AG04449 (cell line): ENCODE measurements around the gene RAB36.

Experiments
- CTCF ChIA-PET: fragments of 350-600 bp; formaldehyde crosslinking; extraction: SDS; loops from one replicate; lab custom pipeline; 2021; ENCODE audit warnings: antibody characterized with exemption; lab: Yijun Ruan, JAX
- POLR2A ChIA-PET: fragments of 400-600, 350-600 bp; formaldehyde crosslinking; extraction: SDS; loops from one replicate; lab custom pipeline; 2020; ENCODE audit warnings: antibody characterized with exemption, inconsistent platforms; lab: Yijun Ruan, JAX
- DNase-seq: peaks from one replicate; pipeline ENCODE4 v3.0.0-alpha.2; 2010; ENCODE audit warnings: low read depth, low spot score
- H3K4me3 ChIP-seq: 2 replicates; pipeline ENCODE4 v1.5.1; 2011; ENCODE audit warnings: low read depth, mild to moderate bottlenecking, control low read depth, low read length
- CTCF ChIP-seq: IDR thresholded peaks from one replicate; pipeline ENCODE4 v1.5.1; 2011; ENCODE audit warnings: mild to moderate bottlenecking, moderate library complexity, low read length, control low read depth, inconsistent platforms; ENCODE audit not compliant: insufficient read depth; ENCODE audit errors: missing control alignments

RAB36 gene

DNA sequence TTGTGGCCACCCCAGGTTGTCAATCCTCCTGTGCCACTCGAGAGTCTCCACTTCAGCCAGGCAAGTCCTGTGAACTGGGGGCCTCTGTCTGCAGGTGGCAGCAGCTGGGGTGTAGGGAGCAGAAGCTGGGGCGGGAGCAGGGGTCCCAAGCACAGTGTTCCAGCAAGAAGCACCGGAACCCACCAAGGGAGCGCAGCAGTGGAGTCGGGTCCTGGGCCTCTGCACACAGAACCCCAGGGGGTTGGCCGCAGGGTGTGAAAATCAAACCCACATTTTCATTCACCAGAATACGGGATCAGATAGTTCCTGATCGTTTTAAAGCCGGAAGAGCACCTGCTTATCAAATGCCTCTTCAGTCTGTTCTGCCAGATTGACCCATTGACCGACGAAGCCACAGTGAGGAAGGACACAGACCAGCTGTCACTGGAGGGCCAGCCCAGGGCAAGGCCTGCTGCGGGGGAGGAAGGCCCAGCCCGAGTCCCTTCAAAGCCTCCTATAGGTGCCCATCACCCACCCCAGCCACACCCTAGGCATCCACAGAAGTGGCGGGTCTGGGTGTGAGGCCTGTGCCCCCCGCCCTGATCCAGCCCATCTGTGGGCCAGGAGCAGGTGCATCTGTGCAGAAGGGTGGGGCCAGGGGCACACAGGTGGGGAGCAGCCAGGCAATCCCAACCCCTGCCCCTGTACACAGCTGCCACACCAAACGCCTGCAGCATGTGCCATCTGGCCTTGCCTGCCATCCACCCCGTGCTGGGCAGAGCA, 37.6 kb upstream of the RAB36 start:
- ChIA-PET POLR2A (no interaction called here), CTCF (no interaction called here)
- TF ChIP-seq CTCF: no peak
- no peak for DNase-seq
- no peak overlapping the region for H3K4me3 ChIP-seq

DNA sequence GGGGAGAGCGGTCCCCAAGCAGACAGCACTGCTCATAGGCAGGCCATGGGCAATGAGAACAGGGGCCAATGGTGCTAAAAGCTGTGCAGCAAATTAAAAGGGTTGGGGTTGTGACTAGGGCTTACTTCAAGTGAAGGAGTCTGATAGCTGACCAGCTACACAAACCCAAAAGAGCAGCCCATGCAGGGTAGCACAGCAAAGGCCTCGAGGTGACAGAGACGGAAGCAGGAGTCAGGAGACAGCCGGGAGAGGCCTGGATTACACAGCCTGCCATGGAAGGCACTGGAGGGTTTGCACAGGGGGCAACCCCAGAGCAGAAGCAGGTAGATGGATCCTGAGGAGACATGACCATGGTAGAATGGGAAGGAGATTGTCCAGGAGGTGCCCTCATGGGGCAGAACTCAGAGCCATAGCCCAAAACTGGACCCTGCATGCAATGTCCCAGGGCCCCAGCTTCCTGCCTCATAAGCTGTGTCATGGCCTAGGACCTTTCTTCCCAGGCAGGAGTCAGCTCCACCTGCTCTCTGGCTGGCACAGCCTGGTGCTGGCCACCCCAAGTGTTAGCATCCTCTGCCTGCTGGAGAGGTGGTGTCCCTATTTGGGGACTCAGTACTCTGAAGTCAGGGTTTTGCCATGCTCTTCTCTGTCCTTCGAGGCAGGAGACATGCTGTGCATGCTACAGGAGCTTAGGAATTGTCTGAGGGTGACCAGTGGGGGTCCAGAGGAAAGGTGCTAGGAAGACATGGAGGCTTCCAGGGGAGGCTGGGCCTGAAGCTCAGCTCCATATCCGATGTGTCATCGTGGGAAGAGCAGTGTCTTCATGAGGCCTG, 36.8 kb upstream of the RAB36 start:
- ChIA-PET POLR2A (no interaction called here), CTCF (interaction anchor here (1.2 kb wide), 2 partner anchors 20 to 151 kb away, joined by 3 to 4 read pairs; no protein-coding TSS in a partner anchor)
- DNase-seq: no peak
- TF ChIP-seq CTCF: no peak
- H3K4me3 ChIP-seq: no peak overlapping the region

GRCh38 chr22:23109079-23109347, 36.3 kb upstream of the RAB36 start:
- DNase-seq: no peak
- H3K4me3 ChIP-seq: no peak overlapping the region
- ChIA-PET POLR2A (no interaction called here), CTCF (interaction anchor here (1.0 to 1.2 kb wide), 3 partner anchors 19 to 152 kb away, joined by 3 to 5 read pairs (median 4); no protein-coding TSS in a partner anchor)
- TF ChIP-seq CTCF: no peak

- CTCF ChIA-PET: interaction anchor here (1.0 to 1.2 kb wide), 3 partner anchors 19 to 152 kb away, joined by 3 to 5 read pairs (median 4); no protein-coding TSS in a partner anchor
These were observed 35.8 kb upstream of the RAB36 start for GRCh38 chr22:23109441-23109978.

DNA sequence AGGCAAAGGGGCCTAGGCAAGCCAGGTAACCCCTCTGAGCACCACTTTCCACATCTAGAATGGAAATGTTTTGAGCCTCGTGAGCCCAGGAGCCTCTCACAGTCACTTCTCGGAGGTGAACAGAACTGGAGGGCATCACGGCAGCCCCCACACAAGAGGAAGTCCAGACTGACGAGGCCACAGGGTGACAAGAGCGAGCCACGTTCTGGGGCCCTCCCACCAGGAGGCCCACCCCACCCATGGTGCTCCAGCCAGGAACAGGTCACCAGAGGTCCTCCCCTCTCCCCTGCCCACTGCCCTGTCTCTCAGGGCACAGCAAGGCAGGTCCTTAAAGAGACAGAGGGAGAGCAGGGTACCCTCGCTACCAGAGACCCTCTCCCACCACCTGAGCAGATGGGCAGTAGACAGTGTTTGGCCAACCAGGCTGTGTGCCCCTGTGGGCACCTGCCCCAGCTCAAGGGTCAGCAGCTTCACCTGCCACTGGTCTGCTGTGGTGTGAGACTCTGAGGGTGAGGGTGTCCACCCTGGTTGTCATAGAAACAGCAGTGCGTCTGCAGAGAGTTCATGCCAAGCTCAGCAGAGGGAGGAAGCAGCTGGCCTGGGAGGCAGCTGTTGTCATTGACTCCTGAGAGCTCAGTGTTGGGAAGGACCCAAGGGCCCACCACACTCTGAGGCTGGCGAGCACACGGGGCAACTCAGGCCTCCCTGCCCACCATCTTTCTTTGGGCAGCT, 34.9 kb upstream of the RAB36 start:
- CTCF ChIA-PET: interaction anchor here (1.0 to 4.0 kb wide), 2 partner anchors 151 kb away, joined by 5 to 26 read pairs; no protein-coding TSS in a partner anchor
- POLR2A ChIA-PET: no interaction called here
- no peak for TF ChIP-seq CTCF

More at GRCh38 chr22:23109441-23109978, 35.8 kb upstream of the RAB36 start:
- DNase-seq: no peak
- H3K4me3 ChIP-seq: no peak overlapping the region
- TF ChIP-seq CTCF: no peak
- POLR2A ChIA-PET: no interaction called here

More for the DNA sequence above, 34.9 kb upstream of the RAB36 start:
- DNase-seq: no peak
- H3K4me3 ChIP-seq: no peak overlapping the region
